WERI-Rb-1 (cell line): Measurements from ENCODE around the gene RFFL.
"Not testable (repeated sequence)": the region's sequence is repeated elsewhere in the genome, so short reads cannot be mapped to it uniquely, and the experiment has no call there.

Experiments
- DNase-seq: peaks from one replicate; pipeline ENCODE4 v3.0.0-alpha.2; 2020
- H3K27ac ChIP-seq: fragments of 250-450 bp; sonication (Bioruptor Pico); 2 replicates; pipeline ENCODE4 v1.5.1; 2020; ENCODE audit warnings: mild to moderate bottlenecking, moderate library complexity
- H3K27me3 ChIP-seq: fragments of 250-450 bp; sonication (Bioruptor Pico); 2 replicates; pipeline ENCODE4 v1.5.1; 2021; ENCODE audit warnings: mild to moderate bottlenecking, low read depth, moderate library complexity; ENCODE audit not compliant: insufficient read depth, severe bottlenecking
- H3K36me3 ChIP-seq: fragments of 250-450 bp; sonication (Bioruptor Pico); 2 replicates; pipeline ENCODE4 v1.5.1; 2020; ENCODE audit warnings: mild to moderate bottlenecking, moderate library complexity
- H3K4me3 ChIP-seq: 2 replicates; pipeline ENCODE4 v1.5.1; 2011; ENCODE audit warnings: low read depth, mild to moderate bottlenecking, control low read depth, low read length
- H3K9me3 ChIP-seq: fragments of 250-450 bp; sonication (Bioruptor Pico); 2 replicates; pipeline ENCODE4 v1.5.1; 2021; ENCODE audit warnings: mild to moderate bottlenecking, moderate library complexity; ENCODE audit not compliant: severe bottlenecking
- TF ChIP-seq, protein P1 (sequence below): IDR thresholded peaks from 2 replicates; pipeline ENCODE4 v1.5.1; 2011; ENCODE audit warnings: low read depth, mild to moderate bottlenecking, control low read depth, inconsistent platforms, low read length

Gene RFFL

DNA sequence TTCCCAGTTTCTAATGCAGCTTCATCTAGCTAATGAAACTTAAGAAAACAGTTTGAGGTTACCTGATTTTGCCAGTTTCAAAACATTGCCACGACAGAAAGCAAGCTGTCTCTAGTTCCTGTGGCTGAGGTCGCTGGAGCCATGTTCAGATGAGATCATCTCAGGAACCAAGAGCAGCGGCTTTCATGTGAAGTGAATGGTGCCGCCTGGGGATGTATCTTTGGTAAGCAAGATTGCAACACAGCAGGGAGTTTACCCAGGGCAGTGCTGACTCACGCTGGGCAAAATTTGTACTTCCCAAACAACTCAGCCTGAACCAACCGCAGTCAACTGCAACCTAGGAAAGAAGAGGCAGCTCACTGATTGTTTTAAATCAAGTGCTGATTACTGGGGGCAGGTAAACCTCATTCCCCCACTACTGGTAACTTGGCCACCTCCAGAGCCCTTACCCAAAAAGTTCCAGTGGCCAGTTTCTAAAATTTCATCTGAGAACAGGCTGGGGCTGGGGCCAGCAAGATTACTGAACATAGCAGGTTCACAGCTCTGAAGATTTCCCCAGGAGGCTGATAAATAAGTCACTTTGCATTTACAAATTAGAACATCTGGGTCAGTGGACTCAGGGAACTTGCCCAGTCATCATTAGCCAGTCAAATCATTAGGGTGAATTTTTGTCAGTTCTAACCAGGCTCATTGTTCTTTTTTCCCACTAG is at the start of gene RFFL:
TSS of gene RFFL (minus strand) at position 194 of the 710 bp plus-strand sequence. CDS start 37,154 bp downstream, outside the sequence.
- Histone ChIP-seq H3K4me3 (no peak within 1 kb of the TSS), H3K9me3 (no peaks in the 10 kb centered on the region), H3K27me3 (no peaks in the 10 kb centered on the region), H3K27ac (no peak within 1 kb of the TSS), H3K36me3 (no peaks in the 10 kb centered on the region)
- TF ChIP-seq, protein P1, sequence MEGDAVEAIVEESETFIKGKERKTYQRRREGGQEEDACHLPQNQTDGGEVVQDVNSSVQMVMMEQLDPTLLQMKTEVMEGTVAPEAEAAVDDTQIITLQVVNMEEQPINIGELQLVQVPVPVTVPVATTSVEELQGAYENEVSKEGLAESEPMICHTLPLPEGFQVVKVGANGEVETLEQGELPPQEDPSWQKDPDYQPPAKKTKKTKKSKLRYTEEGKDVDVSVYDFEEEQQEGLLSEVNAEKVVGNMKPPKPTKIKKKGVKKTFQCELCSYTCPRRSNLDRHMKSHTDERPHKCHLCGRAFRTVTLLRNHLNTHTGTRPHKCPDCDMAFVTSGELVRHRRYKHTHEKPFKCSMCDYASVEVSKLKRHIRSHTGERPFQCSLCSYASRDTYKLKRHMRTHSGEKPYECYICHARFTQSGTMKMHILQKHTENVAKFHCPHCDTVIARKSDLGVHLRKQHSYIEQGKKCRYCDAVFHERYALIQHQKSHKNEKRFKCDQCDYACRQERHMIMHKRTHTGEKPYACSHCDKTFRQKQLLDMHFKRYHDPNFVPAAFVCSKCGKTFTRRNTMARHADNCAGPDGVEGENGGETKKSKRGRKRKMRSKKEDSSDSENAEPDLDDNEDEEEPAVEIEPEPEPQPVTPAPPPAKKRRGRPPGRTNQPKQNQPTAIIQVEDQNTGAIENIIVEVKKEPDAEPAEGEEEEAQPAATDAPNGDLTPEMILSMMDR: peak; percentile 38; the same call in 1 of the 2 replicates
- DNase-seq: peak; percentile 60

DNA sequence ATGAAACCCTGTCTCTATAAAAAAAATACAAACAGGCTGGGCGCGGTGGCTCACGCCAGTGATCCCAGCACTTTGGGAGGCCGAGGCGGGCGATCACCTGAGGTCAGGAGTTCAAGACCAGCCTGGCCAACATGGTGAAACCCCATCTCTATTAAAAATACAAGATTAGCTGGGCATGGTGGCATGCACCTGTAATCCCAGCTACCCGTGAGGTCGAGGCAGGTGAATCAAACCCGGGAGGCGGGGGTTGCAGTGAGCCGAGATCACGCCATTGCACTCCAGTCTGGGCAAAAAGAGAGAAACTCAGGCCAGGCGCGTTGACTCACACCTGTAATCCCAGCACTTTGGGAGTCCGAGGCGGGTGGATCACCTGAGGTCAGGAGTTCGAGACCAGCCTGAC is 47.3 kb upstream of the RFFL start:
- H3K27me3 ChIP-seq, H3K27ac ChIP-seq, H3K4me3 ChIP-seq, H3K9me3 ChIP-seq, DNase-seq, H3K36me3 ChIP-seq: not testable (repeated sequence)

GRCh38 chr17:35104844-35105450 is 41.4 kb upstream of the RFFL start:
- TF ChIP-seq, protein P1: no peak
- Histone ChIP-seq H3K9me3 (no peaks in the 10 kb centered on the region), H3K27me3 (no peaks in the 10 kb centered on the region), H3K36me3 (peaks cover 14% of the 10 kb centered on the region), H3K4me3 (no peak overlapping the region), H3K27ac (no peak overlapping the region)
- no peak for DNase-seq

DNA sequence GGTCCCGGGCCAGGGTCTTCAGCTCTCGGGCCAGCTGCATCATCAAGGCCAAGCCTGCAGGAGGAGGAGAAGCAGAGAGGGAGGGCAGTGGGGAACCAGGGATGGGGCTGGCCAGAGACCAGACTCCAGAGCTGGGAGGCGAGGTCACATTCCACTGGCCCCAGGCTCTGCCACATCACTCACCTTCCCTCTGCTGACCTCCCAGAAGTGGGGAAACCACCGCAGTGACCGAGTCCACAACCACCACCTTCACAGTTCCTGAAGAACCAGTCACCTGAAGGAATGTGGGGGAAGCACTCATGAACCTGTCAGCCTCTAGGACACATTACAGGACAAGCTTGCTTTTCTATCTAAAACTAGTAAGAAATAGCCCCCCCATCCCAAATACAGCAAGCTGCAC is 39.8 kb upstream of the RFFL start:
- no peak for DNase-seq
- peaks cover 14% of the 10 kb centered on the region for H3K36me3 ChIP-seq

GRCh38 chr17:35101725-35102124 is 38.2 kb upstream of the RFFL start:
- TF ChIP-seq, protein P1: no peak
- no peaks in the 10 kb centered on the region for H3K27me3 ChIP-seq
- peaks cover 14% of the 10 kb centered on the region for H3K36me3 ChIP-seq
- no peaks in the 10 kb centered on the region for H3K9me3 ChIP-seq
- no peak for DNase-seq
- no peak overlapping the region for H3K4me3 ChIP-seq
- H3K27ac ChIP-seq: no peak overlapping the region

More for the DNA sequence above, 39.8 kb upstream of the RFFL start:
- TF ChIP-seq, protein P1: no peak
- Histone ChIP-seq H3K27ac (no peak overlapping the region), H3K27me3 (no peaks in the 10 kb centered on the region), H3K4me3 (no peak overlapping the region), H3K9me3 (no peaks in the 10 kb centered on the region)

- DNase-seq: no peak
- TF ChIP-seq, protein P1: no peak
- Histone ChIP-seq H3K9me3 (no peaks in the 10 kb centered on the region), H3K36me3 (peaks cover 11% of the 10 kb centered on the region), H3K27me3 (no peaks in the 10 kb centered on the region), H3K27ac (no peak overlapping the region), H3K4me3 (no peak overlapping the region)
Measured at GRCh38 chr17:35101036-35101435, 37.5 kb upstream of the RFFL start.
